SU-DHL-6 (cell line): Measurements from ENCODE around the gene NDFIP1.

ENCODE experiments used
- CTCF ChIP-seq: fragments of 200-600 bp; sonication (generic); IDR thresholded peaks from one replicate; pipeline ENCODE4 v1.5.1; 2017; ENCODE audit warnings: antibody characterized with exemption, mild to moderate bottlenecking, low read length, moderate library complexity; ENCODE audit not compliant: insufficient read depth, poor library complexity, severe bottlenecking
- EZH2phosphoT487 ChIP-seq: fragments of 200-600 bp; sonication (generic), shearing (Covaris generic); conservative IDR thresholded peaks from 2 replicates; pipeline ENCODE4 v1.6.1; 2018; ENCODE audit warnings: mild to moderate bottlenecking, antibody characterized with exemption, low read length, moderate library complexity, mixed read lengths

DNA sequence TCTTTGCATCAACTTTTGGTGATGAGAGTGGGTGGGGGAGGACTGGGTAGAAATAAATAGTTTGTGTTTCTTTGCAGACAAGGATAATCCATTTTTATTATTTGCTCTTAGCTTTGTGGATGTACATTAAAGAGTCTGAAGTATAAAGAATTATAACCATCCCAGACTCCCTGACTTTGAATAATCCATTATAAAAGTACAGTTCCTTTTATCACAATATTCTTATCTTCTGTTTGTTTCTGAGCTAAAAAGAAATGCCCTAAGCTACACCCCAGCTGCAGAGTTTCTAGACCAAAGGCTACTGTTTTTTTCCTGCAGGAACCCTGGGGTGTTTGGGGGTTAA is 77.9 kb downstream of the NDFIP1 start:
- TF ChIP-seq CTCF (no peak), EZH2phosphoT487 (no peak)
